ENCODE measurements around the gene RSAD2.

RSAD2 gene

DNA sequence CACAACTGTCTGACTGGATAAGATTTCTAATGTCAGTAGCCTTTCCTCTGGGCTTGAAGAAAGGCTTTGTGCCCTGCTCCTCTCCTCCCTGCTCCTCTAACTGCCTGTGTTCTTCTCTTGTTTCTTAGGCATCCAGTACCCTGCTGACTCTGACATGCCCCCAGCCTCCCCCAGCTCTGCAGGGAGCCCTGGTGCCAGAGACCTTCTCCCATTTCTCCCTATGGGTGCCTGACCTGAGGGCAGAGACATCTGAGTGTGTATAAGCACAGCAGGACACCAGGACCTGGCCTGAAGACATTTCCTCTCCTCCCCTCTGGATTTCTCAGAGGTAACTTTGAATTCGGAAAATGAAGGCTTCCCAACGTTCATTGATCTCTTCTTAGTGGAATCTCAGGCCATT is 63.2 kb downstream of the RSAD2 start:
- Histone ChIP-seq H3K36me3 (ENCODE audit: control insufficient read depth, insufficient read depth, low read length) (peaks cover 22% of the 10 kb centered on the region), H3K4me3 (ENCODE audit: insufficient read depth, low read depth, low read length, poor library complexity, severe bottlenecking) (no peak overlapping the region), H3K27me3 (replicated peaks; ENCODE audit: control insufficient read depth, insufficient read depth, low read length, poor library complexity, severe bottlenecking) (no peaks in the 10 kb centered on the region), H3K9me3 (ENCODE audit: control insufficient read depth, low read length) (no peaks in the 10 kb centered on the region), H3K4me1 (ENCODE audit: control insufficient read depth, insufficient read depth, low read length, poor library complexity, severe bottlenecking) (peaks cover 3% of the 10 kb centered on the region), H3K27ac (ENCODE audit: insufficient read depth, low read length, poor library complexity, severe bottlenecking) (no peak overlapping the region)
- DNase-seq = no peak

- no peak overlapping the region for H3K27ac ChIP-seq (ENCODE audit: insufficient read depth, low read length, poor library complexity, severe bottlenecking)
- no peak for DNase-seq
These were observed 63.9 kb downstream of the RSAD2 start for GRCh38 chr2:6941299-6942046.

GRCh38 chr2:6942848-6943247 is 65.3 kb downstream of the RSAD2 start:
- Histone ChIP-seq H3K9me3 (ENCODE audit: control insufficient read depth, low read length) (no peaks in the 10 kb centered on the region), H3K27ac (ENCODE audit: insufficient read depth, low read length, poor library complexity, severe bottlenecking) (no peak overlapping the region), H3K4me1 (ENCODE audit: control insufficient read depth, insufficient read depth, low read length, poor library complexity, severe bottlenecking) (peaks cover 3% of the 10 kb centered on the region), H3K27me3 (replicated peaks; ENCODE audit: control insufficient read depth, insufficient read depth, low read length, poor library complexity, severe bottlenecking) (no peaks in the 10 kb centered on the region), H3K4me3 (ENCODE audit: insufficient read depth, low read depth, low read length, poor library complexity, severe bottlenecking) (no peak overlapping the region), H3K36me3 (ENCODE audit: control insufficient read depth, insufficient read depth, low read length) (peaks cover 22% of the 10 kb centered on the region)
- DNase-seq = no peak

More at GRCh38 chr2:6941299-6942046, 63.9 kb downstream of the RSAD2 start:
- Histone ChIP-seq H3K9me3 (ENCODE audit: control insufficient read depth, low read length) (no peaks in the 10 kb centered on the region), H3K36me3 (ENCODE audit: control insufficient read depth, insufficient read depth, low read length) (peaks cover 22% of the 10 kb centered on the region), H3K4me1 (ENCODE audit: control insufficient read depth, insufficient read depth, low read length, poor library complexity, severe bottlenecking) (peaks cover 3% of the 10 kb centered on the region), H3K27me3 (replicated peaks; ENCODE audit: control insufficient read depth, insufficient read depth, low read length, poor library complexity, severe bottlenecking) (no peaks in the 10 kb centered on the region), H3K4me3 (ENCODE audit: insufficient read depth, low read depth, low read length, poor library complexity, severe bottlenecking) (no peak overlapping the region)

DNA sequence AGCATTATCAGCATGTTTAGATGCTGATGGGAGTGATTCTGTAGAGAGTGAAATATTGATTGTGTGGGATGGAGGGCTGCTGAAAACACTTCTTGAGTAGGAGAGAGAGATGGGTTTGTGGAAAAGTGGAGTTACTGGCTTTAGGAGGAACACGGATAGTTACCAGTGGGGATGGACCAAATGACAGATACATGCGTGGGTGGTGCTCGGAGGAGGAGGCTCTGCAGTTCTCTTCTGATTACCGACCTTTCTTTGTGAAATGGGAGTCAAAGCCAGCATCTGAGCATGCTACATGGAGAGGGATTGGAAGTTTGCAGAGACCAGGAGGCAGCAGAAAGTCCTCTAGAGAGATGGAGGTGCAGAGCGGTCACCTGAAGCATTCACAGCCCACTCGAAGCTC is 65.9 kb downstream of the RSAD2 start:
- Histone ChIP-seq H3K27me3 (replicated peaks; ENCODE audit: control insufficient read depth, insufficient read depth, low read length, poor library complexity, severe bottlenecking) (no peaks in the 10 kb centered on the region), H3K4me3 (ENCODE audit: insufficient read depth, low read depth, low read length, poor library complexity, severe bottlenecking) (no peak overlapping the region), H3K9me3 (ENCODE audit: control insufficient read depth, low read length) (no peaks in the 10 kb centered on the region), H3K4me1 (ENCODE audit: control insufficient read depth, insufficient read depth, low read length, poor library complexity, severe bottlenecking) (peaks cover 3% of the 10 kb centered on the region), H3K36me3 (ENCODE audit: control insufficient read depth, insufficient read depth, low read length) (peaks cover 26% of the 10 kb centered on the region), H3K27ac (ENCODE audit: insufficient read depth, low read length, poor library complexity, severe bottlenecking) (no peak overlapping the region)
- no peak for DNase-seq

GRCh38 chr2:6943971-6944370 is 66.4 kb downstream of the RSAD2 start:
- no peak for DNase-seq
- Histone ChIP-seq H3K27ac (ENCODE audit: insufficient read depth, low read length, poor library complexity, severe bottlenecking) (no peak overlapping the region), H3K4me1 (ENCODE audit: control insufficient read depth, insufficient read depth, low read length, poor library complexity, severe bottlenecking) (peaks cover 3% of the 10 kb centered on the region), H3K9me3 (ENCODE audit: control insufficient read depth, low read length) (no peaks in the 10 kb centered on the region), H3K36me3 (ENCODE audit: control insufficient read depth, insufficient read depth, low read length) (peaks cover 30% of the 10 kb centered on the region), H3K27me3 (replicated peaks; ENCODE audit: control insufficient read depth, insufficient read depth, low read length, poor library complexity, severe bottlenecking) (no peaks in the 10 kb centered on the region), H3K4me3 (ENCODE audit: insufficient read depth, low read depth, low read length, poor library complexity, severe bottlenecking) (no peak overlapping the region)

DNA sequence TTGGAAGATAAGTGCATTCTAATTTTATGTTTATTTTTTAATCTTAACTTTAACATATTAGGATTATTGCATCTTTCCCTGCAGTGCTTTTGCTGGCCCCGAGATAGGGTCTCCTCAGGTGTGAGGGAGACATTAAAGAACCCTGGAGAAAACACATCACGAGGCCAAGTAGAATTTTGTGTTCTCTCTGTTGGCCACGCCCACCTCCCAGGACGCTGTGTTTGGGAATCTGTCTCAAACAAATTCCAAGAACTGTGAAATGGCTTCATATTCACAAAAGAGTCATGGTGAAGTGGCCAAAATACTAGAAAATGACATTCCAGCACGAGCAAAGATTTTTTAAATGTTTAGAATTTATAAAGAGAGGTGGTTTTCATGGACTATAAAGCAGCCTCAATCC is 67.0 kb downstream of the RSAD2 start:
- Histone ChIP-seq H3K27me3 (replicated peaks; ENCODE audit: control insufficient read depth, insufficient read depth, low read length, poor library complexity, severe bottlenecking) (no peaks in the 10 kb centered on the region), H3K9me3 (ENCODE audit: control insufficient read depth, low read length) (no peaks in the 10 kb centered on the region), H3K4me1 (ENCODE audit: control insufficient read depth, insufficient read depth, low read length, poor library complexity, severe bottlenecking) (peaks cover 3% of the 10 kb centered on the region), H3K36me3 (ENCODE audit: control insufficient read depth, insufficient read depth, low read length) (peaks cover 30% of the 10 kb centered on the region), H3K27ac (ENCODE audit: insufficient read depth, low read length, poor library complexity, severe bottlenecking) (no peak overlapping the region), H3K4me3 (ENCODE audit: insufficient read depth, low read depth, low read length, poor library complexity, severe bottlenecking) (no peak overlapping the region)
- DNase-seq = no peak

DNA sequence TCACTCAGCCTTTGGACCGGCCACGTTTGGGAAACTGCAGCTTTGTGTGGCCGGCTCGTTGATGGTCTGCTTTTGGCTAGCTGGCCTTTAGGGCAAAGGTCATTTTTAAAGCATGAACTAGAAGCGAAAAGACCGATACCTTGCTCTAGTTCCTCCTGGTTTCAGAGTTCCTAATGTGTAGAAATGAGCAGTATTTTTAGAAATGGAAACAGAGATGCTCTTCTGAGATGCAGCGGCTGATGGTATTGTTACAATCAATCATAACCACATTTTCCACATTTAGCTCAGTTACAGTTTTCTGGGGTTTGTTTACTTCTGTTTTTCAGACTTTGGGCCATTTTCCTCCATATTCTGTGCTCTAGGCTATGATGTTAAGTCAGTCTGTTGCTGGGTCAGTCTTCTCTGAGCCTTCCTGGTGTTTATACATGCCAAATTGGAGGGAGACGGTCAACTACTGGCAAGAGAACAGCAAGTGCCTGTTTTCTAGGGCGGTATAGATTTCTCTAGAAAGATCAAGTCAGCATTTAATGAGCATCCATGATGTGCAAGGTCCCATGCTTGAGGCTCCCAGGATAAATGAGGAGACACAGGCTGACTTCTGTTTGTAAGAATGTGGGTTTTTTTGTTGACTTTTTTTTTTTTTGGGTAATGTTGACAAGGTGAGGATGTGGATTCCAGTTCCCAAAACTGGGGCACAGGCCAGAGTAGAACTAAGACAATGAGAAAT is 67.7 kb downstream of the RSAD2 start:
- Histone ChIP-seq H3K27me3 (replicated peaks; ENCODE audit: control insufficient read depth, insufficient read depth, low read length, poor library complexity, severe bottlenecking) (no peaks in the 10 kb centered on the region), H3K4me3 (ENCODE audit: insufficient read depth, low read depth, low read length, poor library complexity, severe bottlenecking) (no peak overlapping the region), H3K9me3 (ENCODE audit: control insufficient read depth, low read length) (no peaks in the 10 kb centered on the region), H3K36me3 (ENCODE audit: control insufficient read depth, insufficient read depth, low read length) (peaks cover 30% of the 10 kb centered on the region), H3K27ac (ENCODE audit: insufficient read depth, low read length, poor library complexity, severe bottlenecking) (no peak overlapping the region), H3K4me1 (ENCODE audit: control insufficient read depth, insufficient read depth, low read length, poor library complexity, severe bottlenecking) (peaks cover 3% of the 10 kb centered on the region)
- no peak for DNase-seq

- peaks cover 30% of the 10 kb centered on the region for H3K36me3 ChIP-seq (ENCODE audit: control insufficient read depth, insufficient read depth, low read length)
- H3K4me3 ChIP-seq (ENCODE audit: insufficient read depth, low read depth, low read length, poor library complexity, severe bottlenecking) = no peak overlapping the region
- H3K27me3 ChIP-seq (replicated peaks; ENCODE audit: control insufficient read depth, insufficient read depth, low read length, poor library complexity, severe bottlenecking) = no peaks in the 10 kb centered on the region
- H3K27ac ChIP-seq (ENCODE audit: insufficient read depth, low read length, poor library complexity, severe bottlenecking) = no peak overlapping the region
- H3K9me3 ChIP-seq (ENCODE audit: control insufficient read depth, low read length) = no peaks in the 10 kb centered on the region
- H3K4me1 ChIP-seq (ENCODE audit: control insufficient read depth, insufficient read depth, low read length, poor library complexity, severe bottlenecking) = peaks cover 3% of the 10 kb centered on the region
- DNase-seq = no peak
These were observed 68.2 kb downstream of the RSAD2 start for GRCh38 chr2:6945821-6946220.

DNA sequence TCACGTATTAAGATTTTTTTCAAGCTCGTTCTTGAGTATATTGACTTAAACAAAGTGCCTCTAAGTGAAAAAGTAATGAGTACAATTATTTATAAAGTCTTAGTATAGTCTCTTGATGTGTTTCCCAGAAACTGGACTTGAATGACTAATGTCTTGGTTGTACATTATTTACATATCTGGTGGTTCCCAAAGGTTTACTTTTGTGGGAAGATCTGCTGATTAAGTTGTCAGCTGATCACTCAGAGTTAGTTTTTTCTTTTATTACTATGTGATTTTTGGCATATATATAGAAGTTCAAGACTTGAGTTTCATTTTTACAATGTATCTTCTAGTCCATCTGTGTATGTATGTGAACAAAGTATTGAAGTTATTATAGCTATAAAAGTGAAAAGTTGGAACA is 69.1 kb downstream of the RSAD2 start:
- Histone ChIP-seq H3K4me1 (ENCODE audit: control insufficient read depth, insufficient read depth, low read length, poor library complexity, severe bottlenecking) (peaks cover 3% of the 10 kb centered on the region), H3K36me3 (ENCODE audit: control insufficient read depth, insufficient read depth, low read length) (peaks cover 23% of the 10 kb centered on the region), H3K9me3 (ENCODE audit: control insufficient read depth, low read length) (no peaks in the 10 kb centered on the region), H3K27me3 (replicated peaks; ENCODE audit: control insufficient read depth, insufficient read depth, low read length, poor library complexity, severe bottlenecking) (no peaks in the 10 kb centered on the region), H3K4me3 (ENCODE audit: insufficient read depth, low read depth, low read length, poor library complexity, severe bottlenecking) (no peak overlapping the region), H3K27ac (ENCODE audit: insufficient read depth, low read length, poor library complexity, severe bottlenecking) (no peak overlapping the region)
- no peak for DNase-seq

All from effector memory CD4-positive, alpha-beta T cell (primary cell).